PC-9 (cell line): ENCODE data around the gene PER1.
A peak's percentile ranks its signal among the peaks of the same experiment; 100 is the strongest.

ENCODE experiments used
- CTCF ChIP-seq: fragments of 200-600 bp; sonication (generic); conservative IDR thresholded peaks from 2 replicates; pipeline ENCODE4 v1.6.1; 2017; ENCODE audit warnings: mixed run types, antibody characterized with exemption, mild to moderate bottlenecking, moderate library complexity
- EZH2 ChIP-seq: fragments of 200-600 bp; sonication (generic); IDR thresholded peaks from 2 replicates; pipeline ENCODE4 v1.8.0; 2017; ENCODE audit warnings: antibody characterized with exemption, low read depth

- TF ChIP-seq CTCF = peak; percentile 14; the same call in 1 of the 2 replicates
- TF ChIP-seq EZH2 = no peak
These were observed 41.8 kb downstream of the PER1 start for GRCh38 chr17:8110456-8110804.
